ENCODE data around the gene SMPDL3B.

Gene SMPDL3B

DNA sequence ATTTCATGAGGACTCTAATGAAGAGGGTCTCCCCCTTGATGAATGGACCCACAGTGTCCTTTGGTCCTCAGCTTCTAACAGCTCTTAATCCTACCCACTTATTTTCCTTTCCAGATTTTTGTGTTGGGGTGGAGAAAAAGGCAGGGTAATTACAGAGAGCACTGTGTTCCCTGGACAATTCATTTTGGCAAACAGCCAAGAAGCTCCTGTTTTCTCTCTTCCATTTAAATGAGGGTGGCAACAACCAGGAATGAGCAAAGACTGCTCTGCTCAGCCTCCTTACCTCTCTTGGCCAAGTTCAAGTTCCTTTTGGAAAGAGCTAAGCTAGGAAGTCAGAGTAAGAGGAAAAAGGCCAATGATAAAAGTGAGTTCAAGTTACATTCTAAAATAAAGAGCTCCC is 36.9 kb downstream of the SMPDL3B start (continued):
- TF ChIP-seq, protein P1, sequence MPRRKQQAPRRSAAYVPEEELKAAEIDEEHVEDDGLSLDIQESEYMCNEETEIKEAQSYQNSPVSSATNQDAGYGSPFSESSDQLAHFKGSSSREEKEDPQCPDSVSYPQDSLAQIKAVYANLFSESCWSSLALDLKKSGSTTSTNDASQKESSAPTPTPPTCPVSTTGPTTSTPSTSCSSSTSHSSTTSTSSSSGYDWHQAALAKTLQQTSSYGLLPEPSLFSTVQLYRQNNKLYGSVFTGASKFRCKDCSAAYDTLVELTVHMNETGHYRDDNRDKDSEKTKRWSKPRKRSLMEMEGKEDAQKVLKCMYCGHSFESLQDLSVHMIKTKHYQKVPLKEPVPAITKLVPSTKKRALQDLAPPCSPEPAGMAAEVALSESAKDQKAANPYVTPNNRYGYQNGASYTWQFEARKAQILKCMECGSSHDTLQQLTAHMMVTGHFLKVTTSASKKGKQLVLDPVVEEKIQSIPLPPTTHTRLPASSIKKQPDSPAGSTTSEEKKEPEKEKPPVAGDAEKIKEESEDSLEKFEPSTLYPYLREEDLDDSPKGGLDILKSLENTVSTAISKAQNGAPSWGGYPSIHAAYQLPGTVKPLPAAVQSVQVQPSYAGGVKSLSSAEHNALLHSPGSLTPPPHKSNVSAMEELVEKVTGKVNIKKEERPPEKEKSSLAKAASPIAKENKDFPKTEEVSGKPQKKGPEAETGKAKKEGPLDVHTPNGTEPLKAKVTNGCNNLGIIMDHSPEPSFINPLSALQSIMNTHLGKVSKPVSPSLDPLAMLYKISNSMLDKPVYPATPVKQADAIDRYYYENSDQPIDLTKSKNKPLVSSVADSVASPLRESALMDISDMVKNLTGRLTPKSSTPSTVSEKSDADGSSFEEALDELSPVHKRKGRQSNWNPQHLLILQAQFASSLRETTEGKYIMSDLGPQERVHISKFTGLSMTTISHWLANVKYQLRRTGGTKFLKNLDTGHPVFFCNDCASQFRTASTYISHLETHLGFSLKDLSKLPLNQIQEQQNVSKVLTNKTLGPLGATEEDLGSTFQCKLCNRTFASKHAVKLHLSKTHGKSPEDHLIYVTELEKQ (tag by site-specific recombination; IDR thresholded peaks at IDR 0.05; ENCODE audit: borderline replicate concordance), result no peak
- TF ChIP-seq, protein P2, sequence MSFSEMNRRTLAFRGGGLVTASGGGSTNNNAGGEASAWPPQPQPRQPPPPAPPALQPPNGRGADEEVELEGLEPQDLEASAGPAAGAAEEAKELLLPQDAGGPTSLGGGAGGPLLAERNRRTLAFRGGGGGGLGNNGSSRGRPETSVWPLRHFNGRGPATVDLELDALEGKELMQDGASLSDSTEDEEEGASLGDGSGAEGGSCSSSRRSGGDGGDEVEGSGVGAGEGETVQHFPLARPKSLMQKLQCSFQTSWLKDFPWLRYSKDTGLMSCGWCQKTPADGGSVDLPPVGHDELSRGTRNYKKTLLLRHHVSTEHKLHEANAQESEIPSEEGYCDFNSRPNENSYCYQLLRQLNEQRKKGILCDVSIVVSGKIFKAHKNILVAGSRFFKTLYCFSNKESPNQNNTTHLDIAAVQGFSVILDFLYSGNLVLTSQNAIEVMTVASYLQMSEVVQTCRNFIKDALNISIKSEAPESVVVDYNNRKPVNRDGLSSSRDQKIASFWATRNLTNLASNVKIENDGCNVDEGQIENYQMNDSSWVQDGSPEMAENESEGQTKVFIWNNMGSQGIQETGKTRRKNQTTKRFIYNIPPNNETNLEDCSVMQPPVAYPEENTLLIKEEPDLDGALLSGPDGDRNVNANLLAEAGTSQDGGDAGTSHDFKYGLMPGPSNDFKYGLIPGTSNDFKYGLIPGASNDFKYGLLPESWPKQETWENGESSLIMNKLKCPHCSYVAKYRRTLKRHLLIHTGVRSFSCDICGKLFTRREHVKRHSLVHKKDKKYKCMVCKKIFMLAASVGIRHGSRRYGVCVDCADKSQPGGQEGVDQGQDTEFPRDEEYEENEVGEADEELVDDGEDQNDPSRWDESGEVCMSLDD (tag by site-specific recombination; IDR thresholded peaks at IDR 0.05), result no peak
- TF ChIP-seq ZFP37 (tag by site-specific recombination; IDR thresholded peaks at IDR 0.05), result no peak
- TF ChIP-seq WT1 (tag by site-specific recombination; IDR thresholded peaks at IDR 0.05), result no peak
- TF ChIP-seq ZFHX2 (tag by site-specific recombination; conservative IDR thresholded peaks at IDR 0.05), result no peak
- TF ChIP-seq SP7 (tag by site-specific recombination; IDR thresholded peaks at IDR 0.05), result peak; percentile 82
- no peak for TF ChIP-seq ZNF677 (tag by site-specific recombination; IDR thresholded peaks at IDR 0.05)

- peaks cover 0 to 66% of the 10 kb centered on the region in 2 experiments; a peak in 1 of 3 replicates for H3K36me3 ChIP-seq (ENCODE audit: control insufficient read depth in 2 of 2, insufficient read depth in 1 of 2, low read length in 2 of 2)
- ChIA-PET CTCF (interaction anchor here (0.6 to 1.5 kb wide), 5 partner anchors 9 to 905 kb away, joined by 3 to 11 read pairs (median 4); no protein-coding TSS in a partner anchor), POLR2A (interaction anchor here (0.7 to 0.9 kb wide), 2 partner anchors 11 to 390 kb away, joined by 4 to 5 read pairs; no protein-coding TSS in a partner anchor)
- TF ChIP-seq ZNF335 (tag by site-specific recombination; conservative IDR thresholded peaks at IDR 0.05) (no peak), ZBTB17 (tag by site-specific recombination; IDR thresholded peaks at IDR 0.05) (peak; percentile 70)
- no peaks in the 10 kb centered on the region for H3K9me3 ChIP-seq (ENCODE audit: control insufficient read depth, insufficient read depth, low read depth, low read length)
- peaks cover 7% of the 10 kb centered on the region for H3K4me1 ChIP-seq (ENCODE audit: control insufficient read depth, insufficient read depth, low read length)
- no peak overlapping the region for H3K27ac ChIP-seq (ENCODE audit: extremely low read depth, low read depth, low read length)
- H3K4me3 ChIP-seq (ENCODE audit: low read depth, low read length), result no peak overlapping the region
Observed at GRCh38 chr1:27972141-27972540, 37.3 kb downstream of the SMPDL3B start.

GRCh38 chr1:27973771-27974416 is 39.1 kb downstream of the SMPDL3B start:
- peaks cover 7% of the 10 kb centered on the region for H3K4me1 ChIP-seq (ENCODE audit: control insufficient read depth, insufficient read depth, low read length)
- H3K27ac ChIP-seq (ENCODE audit: extremely low read depth, low read depth, low read length), result no peak overlapping the region
- CTCF ChIA-PET, result interaction anchor here (0.9 to 1.3 kb wide), 4 partner anchors 10 to 34 kb away, joined by 3 to 4 read pairs (median 4); no protein-coding TSS in a partner anchor
- no peaks in the 10 kb centered on the region for H3K9me3 ChIP-seq (ENCODE audit: control insufficient read depth, insufficient read depth, low read depth, low read length)
- no peak overlapping the region for H3K4me3 ChIP-seq (ENCODE audit: low read depth, low read length)
- POLR2A ChIA-PET, result no interaction called here
- peaks cover 0 to 61% of the 10 kb centered on the region in 2 experiments; a peak in 1 of 3 replicates for H3K36me3 ChIP-seq (ENCODE audit: control insufficient read depth in 2 of 2, insufficient read depth in 1 of 2, low read length in 2 of 2)
- 0 out of 2 replicates have a peak, but pooled peaks have one; percentile 55 for TF ChIP-seq ZNF596 (tag by site-specific recombination; IDR thresholded peaks at IDR 0.05)
- no peak for TF ChIP-seq ZNF704 (tag by site-specific recombination; IDR thresholded peaks at IDR 0.05)
- TF ChIP-seq PRDM1 (tag by site-specific recombination; IDR thresholded peaks at IDR 0.05), result 0 out of 2 replicates have a peak, but pooled peaks have one; percentile 31
- peak; percentile 74 for TF ChIP-seq ZNF366 (tag by site-specific recombination; conservative IDR thresholded peaks at IDR 0.05)

Measured in HEK293 (cell line).